Lung (tissue), 12 donors: ENCODE data around the gene DRC3. TPM values are rescaled to one million over a fixed set of nuclear protein-coding genes. Genes with fewer than 3 reads are reported as not detected.

ENCODE experiments used
- ATAC-seq: fragments of 200-7000 bp; cut with Tn5 transposase; one replicate; pipeline ENCODE4 v1.9.1; 2020; ENCODE audit warnings: moderate number of reproducible peaks; ENCODE audit not compliant: insufficient read depth, low FRiP score
- DNase-seq, 3 donors: peaks; one replicate each; pipeline ENCODE4 v3.0.0-alpha.2; 2013 to 2017
- H3K27ac ChIP-seq, 2 donors: one replicate each; pipeline ENCODE4 v1.5.1; 2013; ENCODE audit warnings: mild to moderate bottlenecking in 2 of 2, moderate library complexity in 2 of 2, control low read depth in 1 of 2, inconsistent platforms in 1 of 2, low read depth in 1 of 2, low read length in 1 of 2
- H3K27me3 ChIP-seq, 3 donors: one replicate each; pipeline ENCODE4 v1.5.1; 2013; ENCODE audit warnings: low read length in 2 of 3; ENCODE audit not compliant: control insufficient read depth in 3 of 3, insufficient read depth in 3 of 3
- H3K36me3 ChIP-seq, 4 donors: one replicate each; pipeline ENCODE4 v1.5.1; 2013; ENCODE audit warnings: low read length in 4 of 4, mild to moderate bottlenecking in 1 of 4, moderate library complexity in 1 of 4; ENCODE audit not compliant: control insufficient read depth in 4 of 4, insufficient read depth in 4 of 4
- H3K4me1 ChIP-seq, 5 donors: one replicate each; pipeline ENCODE4 v1.5.1; 2013; ENCODE audit warnings: low read length in 5 of 5, mild to moderate bottlenecking in 2 of 5, moderate library complexity in 1 of 5; ENCODE audit not compliant: control insufficient read depth in 5 of 5, insufficient read depth in 5 of 5
- H3K4me3 ChIP-seq: one replicate; pipeline ENCODE4 v1.5.1; 2013; ENCODE audit warnings: mild to moderate bottlenecking, control low read depth, moderate library complexity
- H3K9ac ChIP-seq, 2 donors: one replicate each; pipeline ENCODE4 v1.5.1; 2013; ENCODE audit warnings: low read length in 2 of 2, control low read depth in 1 of 2; ENCODE audit not compliant: insufficient read depth in 1 of 2
- H3K9me3 ChIP-seq, 4 donors: one replicate each; pipeline ENCODE4 v1.5.1; 2013; ENCODE audit warnings: low read length in 3 of 4, mild to moderate bottlenecking in 1 of 4, moderate library complexity in 1 of 4; ENCODE audit not compliant: control insufficient read depth in 4 of 4, insufficient read depth in 3 of 4
- CTCF ChIP-seq: IDR thresholded peaks from 2 replicates; pipeline ENCODE4 v1.5.1; 2012; ENCODE audit warnings: mild to moderate bottlenecking; ENCODE audit errors: control extremely low read depth, extremely low read depth
- WGBS, 2 donors: extraction: QIAGEN DNeasy Blood & Tissue Kit; methylation state at CpG; one replicate each; pipeline ENCODE4 v1.1.7; 2013; 5-methylcytosine and 5-hydroxymethylcytosine counted together
- polyA plus RNA-seq, 2 donors: library from polyadenylated mRNA; stranded (reverse); fragments of 200-250 nt; gene quantifications; one replicate each; pipeline ENCODE4 v1.2.1, GENCODE V29; 2013
- total RNA-seq, 2 donors: library from RNA; depleted of rRNA in 1 of 2; stranded (reverse); fragments of >200 nt in 1 of 2; gene quantifications; one replicate each; pipeline ENCODE4 v1.2.1, GENCODE V29; 2014 to 2021
- donor health status: control.
- donor health status: control.
- donor health status: Bipolar disorder and iron deficiency.
- donor health status: healthy.
- donor health status: DM: yes; HTN: yes; CAD: no.

The DRC3 gene
- total and polyA plus RNA-seq, 4 donors: 6.6 to 29.5 (median 13.5) TPM

GRCh38 chr17:17985153-17985552 lies 12.5 kb downstream of the DRC3 start:
- Histone ChIP-seq H3K4me3 (no peak overlapping the region), H3K27ac (no peak overlapping the region), H3K4me1 (peaks cover 0 to 7% (median 0%) of the 10 kb centered on the region in 5 donors), H3K9ac (no peak overlapping the region), H3K36me3 (peaks cover 0 to 5% (median 4%) of the 10 kb centered on the region in 4 donors), H3K9me3 (no peaks in the 10 kb centered on the region), H3K27me3 (no peaks in the 10 kb centered on the region)
- no peak for TF ChIP-seq CTCF
- ATAC-seq (no peak), DNase-seq (no peak)
- 85 to 91% methylated on average over 2 of the region's 2 CpGs for WGBS, 2 donors

- no peak overlapping the region for H3K9ac ChIP-seq
- no peaks in the 10 kb centered on the region for H3K9me3 ChIP-seq
- H3K27me3 ChIP-seq: no peaks in the 10 kb centered on the region
- ATAC-seq (no peak), DNase-seq (no peak)
- no peak for TF ChIP-seq CTCF
- peaks cover 0 to 5% (median 4%) of the 10 kb centered on the region in 4 donors for H3K36me3 ChIP-seq
- no peak overlapping the region for H3K27ac ChIP-seq
- H3K4me1 ChIP-seq: peaks cover 0 to 7% (median 0%) of the 10 kb centered on the region in 5 donors
- 63 to 78% methylated on average over 3 of the region's 3 CpGs for WGBS, 2 donors
- H3K4me3 ChIP-seq: no peak overlapping the region
Measured at GRCh38 chr17:17985555-17985954, 12.9 kb downstream of the DRC3 start.

GRCh38 chr17:17987187-17987896 lies 14.7 kb downstream of the DRC3 start:
- Histone ChIP-seq H3K36me3 (peaks cover 0 to 5% (median 4%) of the 10 kb centered on the region in 4 donors), H3K9ac (peak overlapping the region in 1 of 2 donors; percentile 11), H3K4me3 (no peak overlapping the region), H3K4me1 (peaks cover 0 to 7% (median 0%) of the 10 kb centered on the region in 5 donors), H3K27ac (no peak overlapping the region), H3K27me3 (no peaks in the 10 kb centered on the region), H3K9me3 (no peaks in the 10 kb centered on the region)
- DNase-seq (no peak), ATAC-seq (no peak)
- no peak for TF ChIP-seq CTCF
- WGBS, 2 donors: 85 to 88% methylated on average over 7 of the region's 7 CpGs

- DNase-seq (peak; percentile 20 to 46 (median 37)), ATAC-seq (no peak)
Measured at GRCh38 chr17:17987901-17988300, 15.2 kb downstream of the DRC3 start.

More at GRCh38 chr17:17987901-17988300, 15.2 kb downstream of the DRC3 start:
- peak overlapping the region in 1 of 2 donors; percentile 11 for H3K9ac ChIP-seq
- H3K4me1 ChIP-seq: peaks cover 0 to 5% (median 0%) of the 10 kb centered on the region in 5 donors
- TF ChIP-seq CTCF: no peak
- no peak overlapping the region for H3K4me3 ChIP-seq
- no peaks in the 10 kb centered on the region for H3K27me3 ChIP-seq
- peaks cover 0 to 5% (median 4%) of the 10 kb centered on the region in 4 donors for H3K36me3 ChIP-seq
- no peaks in the 10 kb centered on the region for H3K9me3 ChIP-seq
- 78 to 86% methylated on average over 14 of the region's 14 CpGs for WGBS, 2 donors
- H3K27ac ChIP-seq: no peak overlapping the region
